Endometrial microvascular endothelial cells (primary cell): ENCODE results near the gene NUP98. TPM values are rescaled to one million over a fixed set of nuclear protein-coding genes. Genes with fewer than 3 reads are reported as not detected.

Source experiments
- in situ Hi-C: cut with HindIII; loops from 2 replicates; pipeline ENCODE4 v1.10.0; 2017; ENCODE audit warnings: low sequenced_read_pairs, low pct_unique_long_range_greater_than_20kb; ENCODE audit errors: inconsistent ontology term
- total RNA-seq: library from RNA; depleted of rRNA; stranded (reverse); fragments of >200 nt; gene quantifications from one replicate; pipeline ENCODE4 v1.2.3, GENCODE V29; 2015; ENCODE audit errors: inconsistent ontology term

NUP98 gene
- total RNA-seq, 1 donor from 2014 or later = 131 TPM

DNA sequence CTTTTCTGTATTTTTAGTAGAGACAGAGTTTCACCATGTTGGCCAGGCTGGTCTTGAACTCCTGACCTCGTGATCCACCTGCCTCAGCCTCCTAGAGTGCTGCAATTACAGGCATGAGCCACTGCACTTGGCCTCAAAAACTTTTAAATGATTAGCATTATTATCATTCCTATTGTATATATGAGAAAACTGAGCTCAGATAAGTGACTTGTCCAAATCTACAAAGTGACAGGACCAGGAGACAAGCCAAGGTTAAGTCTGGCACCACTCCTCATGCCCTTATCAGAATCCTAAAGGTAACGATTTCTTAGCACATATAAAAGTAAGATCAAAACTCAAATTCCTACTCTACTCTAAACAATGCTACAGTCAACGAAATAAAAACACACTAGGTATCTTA is 94.0 kb downstream of the NUP98 start:
- in situ Hi-C loops = no loop called here

DNA sequence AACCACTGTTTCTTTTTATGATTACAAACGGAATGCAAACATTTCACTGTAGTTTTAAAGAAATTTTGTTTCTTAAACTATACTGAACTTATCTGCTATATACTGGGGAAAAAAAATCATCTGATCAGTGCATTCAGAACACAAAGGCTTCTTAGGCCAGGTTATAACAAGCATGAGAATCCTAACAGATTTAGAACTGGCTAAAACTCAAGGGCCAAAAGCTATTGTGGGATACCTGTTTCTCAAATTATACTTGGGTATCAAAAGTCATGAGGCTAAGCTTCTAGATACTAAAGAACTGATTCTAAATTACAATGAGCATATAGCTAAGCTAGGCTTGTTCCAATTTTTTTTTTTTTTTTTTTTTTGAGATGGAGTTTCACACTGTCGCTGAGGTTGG is 96.4 kb downstream of the NUP98 start:
- in situ Hi-C loops = no loop called here

DNA sequence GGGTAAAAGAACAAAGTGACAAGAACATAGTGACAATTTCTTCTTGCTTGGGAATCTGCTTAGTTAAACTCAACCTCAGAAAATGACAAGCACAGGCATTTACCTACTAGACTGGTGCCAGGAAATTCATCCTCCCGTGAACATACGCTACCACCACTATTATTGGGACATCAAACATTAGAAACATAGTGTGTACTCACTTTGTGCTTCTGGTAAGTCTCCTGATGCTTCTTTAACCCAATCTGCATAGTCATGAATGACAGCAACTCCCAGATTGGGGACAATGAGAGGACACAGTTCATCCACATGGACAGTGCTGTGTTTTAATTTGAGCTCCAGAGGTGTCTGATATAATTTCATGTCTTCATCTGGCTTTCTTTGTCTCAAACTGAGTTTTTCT is 96.9 kb downstream of the NUP98 start:
- in situ Hi-C loops = no loop called here

DNA sequence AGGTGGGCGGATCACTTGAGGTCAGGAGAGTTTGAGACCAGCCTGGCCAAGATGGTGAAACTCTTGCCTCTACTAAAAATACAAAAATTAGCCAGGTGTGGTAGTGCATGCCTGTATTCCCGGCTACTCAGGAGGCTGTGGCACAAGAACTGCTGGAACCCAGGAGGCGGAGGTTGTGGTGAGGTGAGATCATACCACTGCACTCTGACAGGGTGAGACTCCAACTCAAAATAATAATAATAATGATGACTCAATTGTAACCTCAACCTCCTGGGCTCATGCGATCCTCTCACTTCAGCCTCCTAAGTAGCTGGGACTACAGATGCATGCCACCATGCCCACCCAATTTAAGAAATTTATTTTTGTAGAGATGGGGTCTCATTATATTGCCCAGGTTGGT is 110.6 kb downstream of the NUP98 start:
- in situ Hi-C loops = no loop called here

DNA sequence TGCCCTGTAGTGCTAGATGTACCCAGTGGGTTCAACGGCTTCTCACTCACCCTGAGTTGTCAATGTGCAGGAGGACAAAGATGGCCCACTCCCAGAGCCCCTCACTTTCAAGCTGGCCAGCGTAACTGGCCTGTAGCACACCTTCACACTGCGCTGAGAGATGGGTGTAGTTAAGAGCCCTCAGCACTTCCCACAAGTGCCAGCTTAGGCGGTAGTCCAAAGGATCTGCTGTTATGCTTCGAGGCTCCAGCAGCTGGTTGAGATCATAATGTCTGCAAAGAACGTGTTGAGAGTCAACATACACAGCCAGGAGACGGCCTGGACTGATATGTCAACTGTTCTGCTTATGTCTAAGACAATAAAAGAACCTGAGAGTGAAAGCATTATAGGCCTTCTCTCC is 111.4 kb downstream of the NUP98 start:
- in situ Hi-C loops = no loop called here

DNA sequence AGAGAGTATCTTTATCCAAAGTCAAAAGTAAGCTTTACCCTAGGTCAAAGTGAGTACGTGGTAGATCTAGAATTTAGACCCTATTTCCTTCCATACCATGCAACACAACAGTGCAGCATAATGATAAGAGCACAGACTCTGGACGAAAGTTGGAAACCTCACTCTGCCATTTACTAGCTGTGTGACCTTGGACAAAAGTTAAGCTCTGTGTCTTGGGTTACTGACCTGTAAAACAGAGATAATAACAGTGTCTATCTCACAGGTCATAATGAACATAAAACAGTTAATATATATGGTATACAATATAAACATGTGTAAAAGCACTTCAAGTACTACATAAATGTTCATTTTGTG is 112.6 kb downstream of the NUP98 start:
- in situ Hi-C loops = no loop called here

DNA sequence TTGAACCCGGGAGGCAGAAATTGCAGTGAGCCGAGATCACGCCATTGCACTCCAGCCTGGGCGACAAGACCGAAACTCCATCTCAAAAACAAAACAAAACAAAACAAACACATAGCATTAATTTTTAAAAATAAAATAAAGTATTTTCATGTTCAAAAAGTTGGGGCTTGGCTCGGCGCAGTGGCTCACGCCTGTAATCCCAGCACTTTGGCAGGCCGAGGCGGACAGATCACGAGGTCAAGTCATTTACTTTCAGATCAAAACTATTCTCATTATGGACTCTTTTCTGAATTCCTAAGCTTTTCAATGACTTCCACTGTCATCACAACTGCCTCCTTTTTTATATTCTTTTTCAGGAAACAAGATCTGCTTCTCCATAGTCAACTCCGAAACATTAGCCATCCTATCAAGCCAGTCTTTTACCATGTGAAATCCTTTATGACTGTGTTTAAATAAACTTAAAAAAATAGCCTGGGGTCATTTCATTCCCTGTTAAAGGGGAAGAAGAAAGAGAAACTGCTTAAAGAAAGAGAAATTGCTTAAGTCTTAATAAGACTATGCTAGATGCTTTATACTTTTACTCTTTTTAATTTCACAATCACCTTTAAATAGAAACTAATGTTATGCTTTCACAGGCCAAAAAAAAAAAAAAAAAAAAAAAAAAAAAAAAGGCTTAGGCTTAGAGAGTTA is 113.1 kb downstream of the NUP98 start:
- in situ Hi-C loops = no loop called here

DNA sequence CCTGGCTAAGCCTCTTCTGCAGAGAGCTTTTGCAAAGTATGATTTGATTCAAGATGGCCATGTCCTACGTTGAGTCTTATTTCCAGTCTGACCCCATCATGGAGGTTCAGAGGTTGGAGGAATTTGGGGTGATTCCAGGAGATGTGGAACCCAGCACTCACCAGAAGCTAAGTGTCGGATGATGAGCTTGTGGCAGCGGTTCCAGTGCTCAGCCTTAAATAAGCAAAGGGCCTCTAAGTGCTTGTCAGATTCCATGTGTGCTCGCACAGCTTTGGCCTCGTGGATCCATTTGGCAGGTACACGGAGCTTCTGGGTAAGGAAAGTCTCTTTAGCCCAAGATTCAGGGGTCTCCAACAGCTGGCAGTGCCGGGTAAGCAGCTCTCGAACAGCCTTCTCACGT is 114.3 kb downstream of the NUP98 start:
- in situ Hi-C loops = no loop called here

DNA sequence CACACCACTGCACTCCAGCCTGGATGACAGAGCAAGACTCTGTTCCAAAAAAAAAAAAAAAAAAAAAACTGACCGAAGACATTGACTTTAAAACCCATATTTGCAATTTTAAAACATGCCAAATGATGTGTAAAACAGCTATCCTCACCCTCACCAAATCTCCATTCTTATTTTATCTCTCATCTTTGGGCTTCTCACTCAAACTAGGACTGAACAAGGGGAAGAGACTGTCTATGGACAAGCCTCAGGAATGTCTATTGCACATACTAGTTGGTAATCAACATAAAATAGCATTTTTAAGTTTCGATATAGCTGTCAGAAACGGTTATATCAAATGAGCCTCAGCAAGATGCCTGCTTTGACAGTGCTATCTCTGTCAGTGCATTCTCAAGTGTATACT is 118.3 kb downstream of the NUP98 start:
- in situ Hi-C loops = no loop called here

DNA sequence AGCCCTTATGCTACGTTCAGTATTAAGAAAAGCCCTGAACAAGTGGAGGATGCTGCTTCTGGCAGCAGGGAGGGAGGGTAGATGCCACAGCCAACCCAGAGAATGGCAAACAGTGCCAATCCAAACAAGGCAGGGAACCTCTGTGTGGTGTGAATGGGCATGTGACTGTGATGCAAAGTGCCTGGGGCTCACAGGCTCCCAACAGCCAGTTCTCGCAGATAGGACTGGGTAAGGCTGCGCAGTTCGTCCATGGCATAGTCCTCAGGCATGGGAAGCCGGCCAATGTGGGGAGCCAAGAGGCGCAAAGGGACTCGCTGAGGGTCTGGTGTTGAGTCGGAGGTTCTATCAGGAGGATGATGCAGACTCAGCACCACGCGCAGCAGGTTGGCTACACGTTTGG is 121.4 kb downstream of the NUP98 start:
- in situ Hi-C loops = no loop called here

DNA sequence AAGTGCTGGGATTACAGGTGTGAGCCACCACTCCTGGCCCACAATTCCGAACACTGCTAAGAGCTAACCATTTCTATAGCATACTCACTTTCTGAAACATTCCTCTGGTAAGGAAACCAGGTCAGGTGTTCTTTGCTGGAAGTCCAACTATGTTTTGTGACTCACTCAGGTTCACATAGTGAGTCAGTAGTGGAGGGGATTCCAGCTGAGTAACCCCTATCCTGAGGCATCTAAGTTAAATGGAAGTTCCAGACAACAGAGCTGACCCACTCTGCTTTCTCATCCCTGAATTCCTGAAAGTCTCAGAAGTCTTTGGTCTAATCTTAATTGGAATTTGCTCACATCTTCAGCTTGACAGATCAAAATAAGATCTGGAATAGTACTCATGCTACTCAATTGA is 123.2 kb downstream of the NUP98 start:
- in situ Hi-C loops = no loop called here

DNA sequence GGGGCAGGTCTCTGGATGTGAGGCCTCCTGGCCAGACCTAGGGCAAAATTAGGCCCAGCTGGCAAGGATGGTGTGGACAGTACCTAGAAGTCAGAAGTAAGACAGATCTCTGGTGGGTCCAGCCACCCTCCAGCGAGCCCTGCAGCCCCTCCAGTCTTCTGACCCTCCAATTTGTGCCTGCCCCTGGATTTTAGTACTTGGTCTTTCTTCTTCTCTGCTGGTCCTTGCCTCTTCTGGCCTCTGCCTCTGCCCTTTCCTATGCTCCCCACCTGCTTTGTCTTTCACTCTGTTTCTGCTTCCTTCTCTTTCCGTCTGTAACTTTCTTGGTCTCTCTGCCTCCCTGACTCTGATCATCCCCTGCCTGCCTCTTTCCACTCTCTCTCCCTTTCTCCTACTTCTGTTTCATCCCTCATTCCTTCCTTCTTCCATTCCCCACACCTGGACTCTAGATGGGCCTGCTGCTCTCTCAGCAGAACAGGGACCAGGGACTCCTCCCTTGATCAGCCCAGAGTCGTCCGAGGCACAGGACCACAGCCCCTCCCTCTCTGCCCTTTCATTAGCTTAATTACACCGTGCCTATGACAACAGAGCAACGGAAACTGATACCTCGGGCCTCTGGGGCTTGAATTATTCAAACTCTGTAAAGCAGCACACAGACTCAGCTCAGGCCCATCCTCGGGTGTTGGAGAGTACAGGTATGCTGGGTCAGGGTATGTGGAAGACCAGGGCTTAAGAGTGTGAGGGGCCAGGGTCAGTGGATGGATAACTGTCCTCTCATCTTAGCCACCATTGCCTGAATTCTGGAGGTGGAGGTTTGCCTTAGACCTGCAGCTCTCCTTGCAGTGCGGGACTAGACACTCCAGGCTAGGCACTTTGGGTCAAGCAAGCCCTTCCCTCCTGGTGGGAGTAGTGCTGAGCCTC is 125.8 kb downstream of the NUP98 start, which contains the start of gene CHRNA10:
Gene CHRNA10 (minus strand): TSS at position 51 of the 921 bp plus-strand sequence. CDS start 72 bp downstream, outside the sequence.
- in situ Hi-C loops = no loop called here

DNA sequence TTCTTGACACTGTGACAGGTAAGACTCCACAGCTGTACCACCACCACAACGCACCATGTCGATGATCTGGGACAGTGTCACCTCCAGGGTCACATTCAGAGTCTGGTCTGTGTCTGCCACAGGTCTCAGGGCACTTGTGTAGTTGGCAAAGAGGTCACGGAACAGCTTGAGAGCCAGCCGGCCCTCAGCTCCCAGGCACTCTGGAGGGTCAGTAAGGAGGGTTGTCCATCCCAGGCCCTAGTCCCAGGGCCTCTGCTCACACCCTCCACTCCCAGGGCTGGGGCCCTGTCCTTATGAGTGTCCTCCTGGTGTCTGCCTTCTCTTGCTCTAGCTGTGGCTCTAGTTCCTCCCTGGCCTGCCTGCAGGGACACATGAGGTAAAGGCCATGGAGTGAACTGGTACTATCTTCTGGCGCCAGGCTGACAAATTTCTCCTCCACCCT is 127.6 kb downstream of the NUP98 start:
- in situ Hi-C loops = no loop called here

DNA sequence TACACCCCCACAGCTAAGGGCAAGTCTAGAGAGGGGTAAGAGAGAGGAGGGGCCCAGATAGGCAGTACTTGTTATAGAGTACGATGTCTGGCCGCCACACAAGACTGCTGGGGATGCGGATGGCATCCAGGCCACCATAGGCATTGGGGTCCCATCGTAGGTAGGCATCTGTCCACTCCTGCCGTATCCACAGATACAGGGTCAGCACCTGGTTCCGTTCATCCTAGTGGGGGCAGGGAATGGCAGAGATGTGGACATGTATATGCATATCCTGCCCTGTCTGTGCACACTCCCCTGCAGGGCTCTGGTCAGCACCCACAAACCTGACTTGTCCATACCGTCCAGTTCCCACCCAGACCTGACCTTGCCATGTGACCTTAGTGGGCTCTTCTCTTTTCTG is 128.2 kb downstream of the NUP98 start:
- in situ Hi-C loops = no loop called here

DNA sequence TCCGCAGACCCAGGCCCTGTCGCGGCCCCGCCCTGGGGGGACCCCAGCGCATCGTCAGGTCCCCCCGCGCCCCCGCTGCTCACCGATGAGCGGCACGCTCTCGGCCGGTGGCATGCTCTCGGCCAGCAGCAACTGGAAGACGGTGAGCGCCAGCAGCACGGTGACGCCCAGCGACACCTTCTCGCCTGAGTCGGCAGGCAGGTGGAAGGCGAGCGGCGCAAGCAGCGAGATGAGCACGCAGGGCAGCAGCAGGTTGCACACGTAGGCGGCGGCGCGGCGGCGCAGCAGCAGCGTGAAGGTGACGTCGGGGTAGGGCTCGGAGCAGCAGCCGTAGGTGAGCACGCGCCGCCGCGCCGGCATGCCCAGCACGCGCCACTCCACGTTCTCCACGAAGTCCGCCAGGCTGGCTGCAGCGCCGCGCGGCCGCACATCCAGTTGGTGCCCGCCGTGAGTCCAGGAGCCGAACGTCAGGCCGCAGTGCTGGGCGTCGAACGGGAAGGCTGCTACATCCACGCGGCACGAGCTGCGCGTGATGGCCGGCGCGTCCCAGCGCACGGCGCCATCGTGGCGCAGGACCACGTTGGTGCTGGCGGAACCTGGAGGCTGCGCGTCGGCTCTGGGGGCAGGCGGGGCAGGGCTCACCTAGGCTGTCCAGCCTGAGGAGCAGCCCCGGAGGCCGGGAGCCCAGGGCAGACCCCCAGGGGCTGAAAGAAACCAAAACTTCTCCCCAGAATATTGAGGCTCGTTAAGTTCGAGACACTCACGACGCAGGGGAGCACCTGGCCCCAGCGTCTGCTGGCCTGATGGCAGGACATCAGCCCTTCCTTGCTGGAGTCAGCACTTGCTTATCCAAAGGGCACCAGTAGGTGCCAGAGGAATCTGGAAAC is 130.0 kb downstream of the NUP98 start:
- in situ Hi-C loops = no loop called here

DNA sequence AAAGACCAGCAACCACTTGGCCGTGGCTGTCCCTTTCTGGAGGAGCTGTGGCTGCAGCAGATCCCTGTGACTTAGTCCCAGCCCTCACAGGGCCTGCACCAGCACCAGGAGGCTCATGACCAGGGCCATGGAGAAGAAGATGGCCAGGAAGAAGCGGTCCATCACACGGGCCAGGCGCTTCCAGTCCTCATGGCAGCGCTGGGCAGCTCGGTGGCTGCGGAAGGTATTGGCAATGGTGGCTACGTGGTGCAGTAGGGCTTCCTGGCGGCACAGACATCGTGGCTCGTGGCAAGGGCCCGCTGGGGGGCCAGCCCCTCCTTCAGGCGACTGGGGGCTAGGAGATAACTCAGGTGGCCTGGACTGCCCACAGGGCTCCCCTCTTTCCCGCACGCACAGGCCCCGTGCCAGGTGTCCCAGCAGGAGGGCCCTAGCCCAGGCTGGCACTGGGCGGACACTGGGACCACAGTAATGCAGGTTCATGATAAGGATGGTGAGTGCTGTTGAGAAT is 131.3 kb downstream of the NUP98 start:
- in situ Hi-C loops = no loop called here

DNA sequence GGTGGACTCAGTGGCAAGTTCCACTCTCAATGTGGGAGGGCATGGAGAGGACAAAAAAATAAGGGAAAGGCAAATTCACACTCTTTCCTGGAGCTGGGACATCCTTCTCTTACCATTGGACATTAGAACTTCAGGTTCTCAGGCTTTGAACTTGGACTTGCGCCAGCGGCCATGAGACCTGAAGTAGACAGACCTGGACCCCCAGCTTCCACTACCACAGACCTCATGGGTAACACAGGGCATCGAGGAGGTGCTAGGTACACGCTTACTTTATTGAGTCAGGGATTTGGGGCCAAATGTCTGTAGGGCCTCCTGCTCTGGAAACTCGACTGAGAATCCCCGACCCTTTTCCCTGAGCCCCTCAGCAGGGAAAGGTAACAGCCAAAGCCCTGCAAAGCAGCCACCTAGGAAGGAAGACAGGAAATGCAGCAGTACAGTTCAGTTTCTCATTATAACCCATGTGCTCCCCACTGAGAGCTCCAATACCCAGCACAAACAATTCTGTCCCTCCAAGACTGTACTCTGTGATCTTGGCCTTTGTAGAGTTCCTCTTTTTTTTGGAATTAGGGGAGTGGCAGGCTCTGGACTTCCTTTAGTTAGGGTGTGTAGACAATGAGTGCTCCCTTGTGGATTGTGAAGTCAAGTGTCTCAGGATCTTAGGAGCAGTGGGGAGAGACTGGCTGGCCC is 131.9 kb downstream of the NUP98 start:
- in situ Hi-C loops = no loop called here

DNA sequence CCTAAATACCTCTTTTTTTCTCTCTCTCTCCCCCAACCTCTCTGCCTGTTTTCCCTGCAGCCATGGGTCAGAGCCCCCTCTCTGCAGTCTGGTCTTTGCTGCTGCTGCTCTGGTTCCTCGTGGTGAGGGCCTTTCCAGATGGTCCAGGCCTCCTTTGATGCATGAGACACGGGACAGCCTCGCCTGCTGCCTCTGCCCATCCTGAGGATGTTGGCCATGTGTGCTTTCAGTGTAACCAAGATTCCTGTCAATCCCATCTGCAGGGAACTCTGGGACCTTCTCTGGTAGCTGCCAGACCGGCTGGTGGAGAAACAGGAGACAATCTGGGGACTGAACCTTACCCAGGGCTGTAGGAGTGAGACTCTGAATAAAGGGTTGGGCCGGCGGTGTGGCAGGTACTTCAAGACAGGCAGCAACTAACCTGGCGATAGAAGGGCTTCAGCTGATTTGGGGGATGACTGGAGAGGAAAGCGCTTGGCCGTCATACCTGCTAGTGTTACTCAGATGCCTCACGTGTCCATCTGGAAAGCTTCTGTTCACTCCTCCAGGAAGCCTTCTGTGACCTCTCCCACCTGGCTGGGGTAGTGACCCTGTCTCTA is 133.2 kb downstream of the NUP98 start:
- in situ Hi-C loops = no loop called here
